ENCODE results near the gene TSR1.

Gene TSR1

DNA sequence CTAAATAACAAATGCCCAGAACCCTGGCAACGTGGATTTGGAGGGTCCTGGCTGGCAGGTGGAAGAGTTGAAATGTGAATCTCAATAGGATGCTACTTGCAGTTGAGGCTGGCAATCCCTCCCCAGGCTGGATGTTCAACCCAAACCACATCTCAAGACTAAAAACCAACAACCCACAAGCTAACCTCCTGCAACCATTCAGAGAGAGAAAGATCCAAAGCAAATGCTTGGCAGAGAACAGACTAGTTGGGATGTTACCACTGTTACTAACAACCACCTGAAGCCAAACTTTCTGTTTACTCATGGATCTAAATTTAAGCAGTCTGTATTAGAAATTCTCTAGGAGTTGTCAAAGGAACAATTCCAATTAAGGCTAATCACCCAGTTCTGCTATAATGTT is 60.5 kb downstream of the TSR1 start:
- DNase-seq, result no peak

DNA sequence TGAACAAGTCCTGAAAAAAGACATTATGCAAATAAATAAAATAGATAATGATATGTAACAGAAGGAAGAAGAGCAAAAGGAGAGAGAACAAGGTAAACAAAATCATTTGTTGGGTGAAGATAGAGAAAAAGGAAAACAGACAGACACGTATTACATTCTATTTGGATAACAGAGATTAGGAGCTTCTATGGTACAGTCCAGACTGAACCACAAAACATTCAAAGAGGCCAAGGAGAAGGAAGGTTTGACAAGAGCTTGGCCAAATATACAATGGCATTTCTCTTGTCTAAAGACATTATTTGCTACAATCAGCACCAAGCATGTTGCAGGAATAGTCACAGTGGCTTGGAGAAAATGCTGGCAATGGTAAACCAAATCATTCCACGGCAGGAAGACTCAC is 61.8 kb downstream of the TSR1 start:
- DNase-seq, result no peak

Data from activated CD8-positive, alpha-beta memory T cell treated with anti-CD3 and anti-CD28 coated beads, Interleukin-2, amount 50 U/mL, for 48 hours (primary cell).